ENCODE measurements around the gene C1GALT1C1L. TPM values are rescaled to one million over a fixed set of nuclear protein-coding genes. Genes with fewer than 3 reads are reported as not detected.
A peak's percentile ranks its signal among the peaks of the same experiment; 100 is the strongest.
"Not testable (repeated sequence)": the region's sequence is repeated elsewhere in the genome, so short reads cannot be mapped to it uniquely, and the experiment has no call there.

The C1GALT1C1L gene
- total RNA-seq, 2 donors from 2014 or later = 0.22 to 0.27 TPM

DNA sequence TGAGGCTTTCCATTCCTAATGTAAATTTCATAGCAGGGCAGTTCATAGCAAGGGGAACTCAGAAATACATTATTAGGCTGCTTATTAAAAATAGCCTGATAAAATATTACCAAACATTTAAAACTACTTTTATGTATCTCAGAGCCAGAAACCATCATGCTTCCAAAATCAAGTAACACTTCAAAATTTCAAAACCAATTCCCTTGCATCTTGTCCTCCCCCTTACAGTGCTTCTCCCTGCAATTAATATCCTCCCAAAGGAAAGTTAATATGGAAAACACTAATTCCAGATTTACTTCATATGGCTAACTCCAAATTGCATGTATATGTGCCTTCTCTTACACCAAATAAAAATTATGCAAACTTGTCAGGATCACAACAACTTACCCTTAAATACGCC, 32.5 kb downstream of the C1GALT1C1L start:
- H3K9me3 ChIP-seq = no peaks in the 10 kb centered on the region
- no peak overlapping the region for H3K9ac ChIP-seq (ENCODE audit: low read depth in 2 of 2, low read length in 2 of 2)
- H3K36me3 ChIP-seq = no peaks in the 10 kb centered on the region
- H3K27me3 ChIP-seq = no peaks in the 10 kb centered on the region
- TF ChIP-seq CTCF (IDR thresholded peaks at IDR 0.05) = no peak
- intact Hi-C loops (cut with DNase I) = no loop called here
- no peak overlapping the region for H3K27ac ChIP-seq
- DNase-seq = no peak
- no peaks in the 10 kb centered on the region for H3K4me1 ChIP-seq
- H3K4me3 ChIP-seq = no peak overlapping the region

- no peaks in the 10 kb centered on the region for H3K36me3 ChIP-seq
- DNase-seq = no peak
- no peak for TF ChIP-seq CTCF (IDR thresholded peaks at IDR 0.05)
- no peaks in the 10 kb centered on the region for H3K9me3 ChIP-seq
- H3K27ac ChIP-seq = no peak overlapping the region
- peaks cover 5% of the 10 kb centered on the region for H3K27me3 ChIP-seq
- intact Hi-C loops (cut with DNase I) = no loop called here
- H3K9ac ChIP-seq (ENCODE audit: low read depth in 2 of 2, low read length in 2 of 2) = no peak overlapping the region
- H3K4me1 ChIP-seq = no peaks in the 10 kb centered on the region
- no peak overlapping the region for H3K4me3 ChIP-seq
Observed at GRCh38 chr2:43642363-43642762, 33.9 kb downstream of the C1GALT1C1L start.

DNA sequence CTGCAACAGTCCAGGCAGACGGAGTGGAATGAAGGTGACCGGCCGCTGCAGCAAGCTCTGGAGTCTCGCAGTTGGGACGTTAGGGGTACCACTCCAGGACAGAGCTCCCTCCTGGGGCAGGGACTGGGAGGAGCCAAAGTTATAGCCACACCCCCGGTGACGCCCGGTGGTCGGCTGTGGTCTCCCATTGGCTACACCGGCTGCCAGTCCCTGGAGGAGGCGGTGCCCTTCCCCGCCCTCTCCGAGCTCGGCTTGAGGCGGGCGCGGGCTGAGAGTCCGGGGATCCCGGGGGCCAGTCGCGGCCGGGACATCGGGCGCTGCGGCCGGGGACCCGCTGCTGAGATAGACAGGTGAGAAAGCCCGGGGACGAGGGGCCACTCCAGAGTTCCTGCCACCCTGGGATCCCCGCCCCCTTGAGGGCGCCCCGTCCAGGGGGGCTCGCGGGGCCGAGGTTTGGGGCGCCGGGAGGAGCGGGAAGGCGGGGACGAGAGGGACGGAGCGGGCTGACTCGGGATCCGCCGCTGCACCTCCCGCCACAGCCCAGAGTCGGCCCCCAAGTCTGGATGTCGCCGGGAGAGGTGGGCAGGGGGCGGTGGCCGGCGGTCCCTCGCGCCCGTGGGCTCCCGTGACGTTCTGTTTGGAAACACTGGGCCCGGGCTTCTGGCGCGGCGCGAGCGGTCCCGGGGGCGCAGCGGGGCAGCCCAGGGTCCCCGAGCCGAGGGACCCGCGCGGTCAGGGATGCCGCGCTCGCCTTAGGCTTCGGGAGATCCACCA, 39.0 kb downstream of the C1GALT1C1L start, which contains the start of gene PLEKHH2:
Gene PLEKHH2 (plus strand): TSS at position 231 of the 774 bp plus-strand sequence. CDS start 7,414 bp downstream, outside the sequence.
- H3K27me3 ChIP-seq = peaks cover 6% of the 10 kb centered on the region
- H3K27ac ChIP-seq = peak within 1 kb of the TSS; percentile 48
- H3K4me1 ChIP-seq = no peaks in the 10 kb centered on the region
- intact Hi-C loops (cut with DNase I) = no loop called here
- H3K9me3 ChIP-seq = no peaks in the 10 kb centered on the region
- H3K9ac ChIP-seq (ENCODE audit: low read depth in 2 of 2, low read length in 2 of 2) = peak within 1 kb of the TSS; percentile 56 to 59
- H3K4me3 ChIP-seq = peak within 1 kb of the TSS; percentile 66
- H3K36me3 ChIP-seq = no peaks in the 10 kb centered on the region
- DNase-seq = peak; percentile 93
- TF ChIP-seq CTCF (IDR thresholded peaks at IDR 0.05) = no peak

GRCh38 chr2:43636621-43637020, 39.6 kb downstream of the C1GALT1C1L start:
- Histone ChIP-seq H3K4me1 (no peaks in the 10 kb centered on the region), H3K4me3 (peak overlapping the region; percentile 66), H3K27me3 (peaks cover 6% of the 10 kb centered on the region), H3K9ac (ENCODE audit: low read depth in 2 of 2, low read length in 2 of 2) (peak overlapping the region; percentile 24 to 26), H3K27ac (no peak overlapping the region), H3K36me3 (no peaks in the 10 kb centered on the region), H3K9me3 (no peaks in the 10 kb centered on the region)
- DNase-seq = no peak
- intact Hi-C loops (cut with DNase I) = no loop called here
- no peak for TF ChIP-seq CTCF (IDR thresholded peaks at IDR 0.05)

DNA sequence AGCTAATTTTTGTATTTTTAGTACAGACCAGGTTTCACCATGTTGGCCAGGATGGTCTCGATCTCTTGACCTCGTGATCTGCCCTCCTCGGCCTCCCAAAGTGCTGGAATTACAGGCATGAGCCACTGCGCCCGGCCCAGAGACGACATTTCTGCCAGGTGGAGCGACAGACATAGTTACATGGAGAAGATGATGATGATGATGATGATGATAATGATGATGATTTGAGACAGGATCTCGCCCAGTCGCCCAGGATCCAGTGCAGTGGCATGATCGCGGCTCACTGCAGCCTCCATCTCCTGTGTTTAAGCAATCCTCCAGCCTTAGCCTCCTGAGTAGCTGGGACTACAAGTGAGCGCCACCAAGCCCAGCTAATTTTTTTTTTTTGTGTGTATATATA, 40.1 kb downstream of the C1GALT1C1L start:
- H3K4me3 ChIP-seq; H3K27me3 ChIP-seq; H3K27ac ChIP-seq; intact Hi-C loops (cut with DNase I); DNase-seq; H3K9ac ChIP-seq (ENCODE audit: low read depth in 2 of 2, low read length in 2 of 2); H3K4me1 ChIP-seq; H3K36me3 ChIP-seq; H3K9me3 ChIP-seq: not testable (repeated sequence)

- Histone ChIP-seq H3K27ac (no peak overlapping the region), H3K36me3 (no peaks in the 10 kb centered on the region), H3K27me3 (peaks cover 6% of the 10 kb centered on the region), H3K4me1 (no peaks in the 10 kb centered on the region), H3K4me3 (no peak overlapping the region), H3K9me3 (no peaks in the 10 kb centered on the region), H3K9ac (ENCODE audit: low read depth in 2 of 2, low read length in 2 of 2) (no peak overlapping the region)
- intact Hi-C loops (cut with DNase I) = no loop called here
- TF ChIP-seq CTCF (IDR thresholded peaks at IDR 0.05) = no peak
- no peak for DNase-seq
Observed at GRCh38 chr2:43634604-43635306, 41.5 kb downstream of the C1GALT1C1L start.
